Stimulated activated naive CD4-positive, alpha-beta T cell treated with Interleukin-2 at 50 U/mL for 16 hours (primary cell): ENCODE measurements around the gene SLC5A10.

Source experiments
- DNase-seq: peaks from one replicate; lab custom pipeline; 2025; lab: John Stamatoyannopoulos, UW

Gene SLC5A10

DNA sequence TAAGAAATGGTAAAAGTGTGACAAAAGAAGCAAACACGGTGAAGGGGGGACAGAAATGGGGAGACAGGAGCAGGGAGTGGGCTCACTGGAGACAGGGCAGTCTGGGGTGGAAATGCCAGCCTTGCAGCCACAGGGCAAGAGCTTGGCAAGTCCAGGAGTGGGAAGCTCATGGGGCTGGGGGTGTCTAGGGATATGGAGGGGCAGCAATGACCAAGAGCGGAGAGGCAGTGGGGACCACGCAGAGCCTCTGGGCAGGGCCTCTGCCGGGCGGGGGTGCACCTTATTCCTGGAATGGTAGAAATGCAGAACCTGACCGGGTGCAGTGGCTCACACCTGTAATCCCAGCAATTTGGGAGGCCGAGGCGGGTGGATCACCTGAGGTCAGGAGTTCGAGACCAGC is 12.6 kb downstream of the SLC5A10 start:
- no peak for DNase-seq

DNA sequence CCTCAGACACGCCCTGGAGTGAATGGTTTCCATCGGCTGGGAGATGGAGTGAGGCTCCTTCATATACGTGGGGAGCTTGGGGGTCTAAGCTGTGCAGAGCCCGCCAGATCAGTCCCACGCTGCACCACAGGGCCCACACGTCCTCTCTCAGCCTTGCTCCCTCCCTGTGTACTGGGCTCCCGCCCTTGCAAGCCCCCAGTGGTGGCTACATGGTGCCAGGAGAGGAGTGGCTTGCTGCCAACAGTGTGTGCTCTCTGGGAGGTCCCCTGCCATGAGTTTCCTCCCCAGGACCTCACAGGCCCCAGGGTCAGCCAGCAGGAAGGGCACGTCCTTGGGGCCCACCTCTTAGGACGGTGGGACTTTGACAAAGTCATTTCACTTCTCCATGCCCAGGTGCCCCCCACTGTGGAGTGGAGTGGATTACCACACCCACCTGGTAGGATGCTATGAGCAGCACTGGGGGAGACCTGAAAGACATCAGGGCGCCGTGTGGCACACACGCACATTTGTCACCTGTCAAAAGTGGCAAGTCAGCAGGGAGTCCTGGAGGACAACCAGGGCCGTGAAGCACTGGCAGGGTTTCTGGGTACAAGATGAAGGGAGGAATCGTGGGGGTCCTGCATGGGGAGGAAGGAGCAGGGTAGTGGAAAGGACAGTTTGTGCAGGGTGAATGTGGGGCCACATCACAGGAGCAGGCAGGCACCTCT is 13.7 kb downstream of the SLC5A10 start:
- DNase-seq, result no peak

DNA sequence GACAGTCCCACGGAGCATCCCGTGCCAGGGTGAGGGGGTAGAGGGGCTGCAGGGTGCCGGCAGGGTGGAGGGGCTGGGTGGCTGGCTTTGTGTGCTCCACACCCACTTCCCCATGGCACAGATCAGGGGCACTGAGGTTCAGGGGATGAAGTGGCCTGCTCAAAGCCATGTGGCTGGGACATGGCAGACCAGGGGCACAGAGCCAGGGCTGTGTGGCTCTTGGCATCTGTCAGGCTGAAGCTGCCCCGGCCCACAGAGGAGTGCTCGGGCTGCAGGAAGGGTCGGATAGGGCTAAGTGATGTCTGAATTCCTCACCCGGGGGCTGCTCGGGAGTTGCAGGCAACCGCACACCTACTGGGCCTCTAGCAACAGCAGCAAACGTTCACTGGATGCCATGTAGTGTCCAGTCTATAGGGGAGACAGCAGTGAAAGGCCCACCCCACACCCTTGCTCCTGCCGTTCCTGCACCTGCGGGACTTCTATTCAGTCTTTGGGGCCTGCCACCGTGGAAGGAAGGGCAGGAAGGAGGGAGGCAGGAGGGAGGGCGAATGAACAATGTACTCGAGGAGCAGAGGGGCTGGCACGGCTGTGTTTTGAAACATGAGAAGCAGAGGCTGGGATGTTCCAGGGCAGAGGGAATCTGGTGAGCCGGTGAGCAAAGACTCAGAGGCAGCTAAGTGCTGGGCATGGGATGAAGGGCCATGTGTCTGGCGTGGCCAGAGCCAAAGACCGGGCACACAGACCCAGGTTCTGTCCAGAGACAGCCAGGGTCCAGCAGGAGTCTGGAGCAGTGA is 15.1 kb downstream of the SLC5A10 start:
- no peak for DNase-seq

DNA sequence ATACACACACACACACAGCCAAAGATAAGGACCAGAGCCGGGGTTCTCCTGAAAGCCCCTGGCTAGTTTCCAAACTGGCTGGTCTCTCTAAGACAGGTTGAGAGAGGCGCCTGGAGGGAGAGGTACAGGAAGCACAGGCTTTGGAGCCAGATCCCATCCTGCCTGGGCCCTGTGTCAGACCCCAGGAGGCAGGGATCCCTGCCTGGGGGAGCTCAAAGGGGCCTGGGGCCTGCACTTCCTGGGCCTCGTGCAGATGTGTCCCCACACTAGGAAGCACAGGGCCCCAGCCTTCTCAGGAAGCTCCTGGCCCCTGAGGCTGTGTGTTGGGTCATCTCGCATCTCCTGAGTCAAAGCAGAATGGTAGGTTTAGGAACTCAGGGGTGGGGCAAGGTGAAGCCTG is 16.0 kb downstream of the SLC5A10 start:
- DNase-seq, result no peak

DNA sequence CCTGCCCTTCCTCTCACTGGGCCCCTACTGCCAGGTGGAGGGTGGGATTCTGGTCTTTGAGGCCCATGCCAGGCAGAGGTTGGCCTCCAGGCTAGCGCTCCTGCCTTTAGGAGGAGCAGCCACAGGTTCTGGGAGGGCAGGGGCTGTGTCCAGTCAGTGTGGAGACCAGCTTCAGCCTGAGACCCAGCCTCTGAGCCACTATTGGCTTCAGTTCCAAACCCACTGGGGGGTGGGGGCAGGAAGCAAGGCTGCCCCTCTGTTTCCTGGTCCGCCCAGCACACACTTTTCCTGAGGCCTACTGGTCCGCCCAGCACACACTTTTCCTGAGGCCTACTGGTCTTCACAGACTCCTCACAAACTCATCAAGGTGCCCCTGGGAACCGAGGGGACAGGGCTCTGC is 16.4 kb downstream of the SLC5A10 start:
- no peak for DNase-seq

DNA sequence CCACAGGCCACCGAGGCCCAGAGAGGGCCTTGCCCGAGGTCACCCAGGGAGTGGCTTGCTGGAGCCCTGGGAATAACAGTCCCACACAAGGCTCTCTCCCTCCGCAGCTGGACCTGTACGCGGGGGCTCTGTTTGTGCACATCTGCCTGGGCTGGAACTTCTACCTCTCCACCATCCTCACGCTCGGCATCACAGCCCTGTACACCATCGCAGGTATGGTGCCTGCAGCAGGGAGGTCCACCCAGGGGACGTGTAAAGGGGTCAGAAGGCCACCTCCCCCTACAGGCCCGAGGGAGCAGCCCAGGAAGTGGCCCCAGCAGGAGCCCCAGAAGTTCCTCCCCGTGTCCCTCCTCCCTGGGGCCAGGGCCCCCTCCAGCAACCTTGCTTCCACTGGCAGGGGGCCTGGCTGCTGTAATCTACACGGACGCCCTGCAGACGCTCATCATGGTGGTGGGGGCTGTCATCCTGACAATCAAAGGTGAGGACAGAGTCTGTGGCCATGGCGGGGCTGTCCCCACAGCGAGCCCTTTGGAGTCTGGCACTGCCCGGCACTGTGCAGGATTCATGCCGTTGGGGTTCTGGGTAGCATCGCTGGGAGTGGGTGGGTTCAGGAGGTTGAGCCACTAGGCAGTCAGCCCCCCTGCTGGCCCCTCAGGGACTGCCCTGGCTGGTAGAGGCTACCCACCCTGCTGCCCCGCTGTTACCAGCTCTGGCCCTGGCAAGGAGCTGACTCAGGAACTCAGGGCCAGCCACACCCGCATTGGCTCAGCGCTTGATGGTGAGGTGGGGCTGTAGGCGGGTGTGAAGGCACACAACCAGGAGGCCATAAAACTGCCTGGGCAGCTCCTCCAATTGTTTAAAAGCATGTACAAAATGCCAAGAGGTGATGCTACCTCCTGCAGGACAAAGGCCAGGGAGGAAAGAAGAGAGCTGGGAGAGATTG is 17.3 kb downstream of the SLC5A10 start:
- no peak for DNase-seq

DNA sequence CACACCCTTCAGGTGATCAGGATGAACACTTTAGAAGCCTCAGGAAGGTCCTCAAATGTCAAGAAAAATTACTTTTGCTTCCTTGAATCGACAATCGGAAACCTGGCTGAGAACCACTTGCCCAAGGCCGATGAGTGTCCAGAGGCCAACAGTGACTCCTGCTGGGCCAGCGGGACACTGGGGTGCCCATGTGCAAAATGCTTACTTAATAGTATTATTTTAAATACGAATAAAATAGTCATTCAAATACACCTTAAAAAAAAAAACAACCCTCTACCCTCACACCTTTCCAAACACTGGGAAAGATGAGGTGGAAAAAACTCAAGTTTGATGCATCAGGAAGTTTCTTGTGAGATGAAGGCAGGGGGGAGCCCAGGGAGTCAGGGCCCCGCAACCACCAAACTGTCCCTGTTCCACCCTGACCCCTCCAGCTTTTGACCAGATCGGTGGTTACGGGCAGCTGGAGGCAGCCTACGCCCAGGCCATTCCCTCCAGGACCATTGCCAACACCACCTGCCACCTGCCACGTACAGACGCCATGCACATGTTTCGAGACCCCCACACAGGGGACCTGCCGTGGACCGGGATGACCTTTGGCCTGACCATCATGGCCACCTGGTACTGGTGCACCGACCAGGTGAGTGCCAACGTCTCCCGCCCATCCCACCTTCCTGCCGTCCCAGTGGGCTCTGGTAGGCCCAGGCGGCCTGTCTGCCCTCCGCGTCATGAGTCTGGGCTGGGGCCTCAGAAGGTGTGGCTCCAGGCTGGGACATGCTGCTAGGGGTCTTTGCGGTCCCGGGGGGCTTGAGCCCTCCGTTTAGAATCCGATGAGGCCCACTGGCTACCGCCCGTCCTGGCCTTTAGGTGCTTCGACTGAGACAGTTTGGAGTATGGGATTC is 18.9 kb downstream of the SLC5A10 start:
- DNase-seq, result no peak

DNA sequence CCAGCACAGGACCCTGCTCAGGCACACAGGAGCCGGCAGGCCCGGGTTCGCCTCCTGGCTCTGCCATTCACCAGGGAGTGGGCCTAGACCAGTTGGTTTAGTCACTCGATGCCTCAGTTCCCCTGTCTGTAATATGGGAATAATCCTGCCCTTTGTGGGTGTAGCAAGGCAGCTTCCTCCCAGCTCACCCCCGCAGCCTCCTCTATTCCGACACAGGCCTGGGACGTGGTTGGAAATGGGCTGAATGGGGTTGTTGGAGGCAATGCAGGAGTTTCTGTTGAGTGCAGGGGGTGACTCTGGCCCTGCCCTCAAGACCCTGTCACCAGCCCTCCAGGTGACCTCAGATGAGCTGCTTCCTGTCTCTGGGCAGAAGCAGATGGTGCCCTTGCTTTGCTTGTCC is 19.8 kb downstream of the SLC5A10 start:
- no peak for DNase-seq

DNA sequence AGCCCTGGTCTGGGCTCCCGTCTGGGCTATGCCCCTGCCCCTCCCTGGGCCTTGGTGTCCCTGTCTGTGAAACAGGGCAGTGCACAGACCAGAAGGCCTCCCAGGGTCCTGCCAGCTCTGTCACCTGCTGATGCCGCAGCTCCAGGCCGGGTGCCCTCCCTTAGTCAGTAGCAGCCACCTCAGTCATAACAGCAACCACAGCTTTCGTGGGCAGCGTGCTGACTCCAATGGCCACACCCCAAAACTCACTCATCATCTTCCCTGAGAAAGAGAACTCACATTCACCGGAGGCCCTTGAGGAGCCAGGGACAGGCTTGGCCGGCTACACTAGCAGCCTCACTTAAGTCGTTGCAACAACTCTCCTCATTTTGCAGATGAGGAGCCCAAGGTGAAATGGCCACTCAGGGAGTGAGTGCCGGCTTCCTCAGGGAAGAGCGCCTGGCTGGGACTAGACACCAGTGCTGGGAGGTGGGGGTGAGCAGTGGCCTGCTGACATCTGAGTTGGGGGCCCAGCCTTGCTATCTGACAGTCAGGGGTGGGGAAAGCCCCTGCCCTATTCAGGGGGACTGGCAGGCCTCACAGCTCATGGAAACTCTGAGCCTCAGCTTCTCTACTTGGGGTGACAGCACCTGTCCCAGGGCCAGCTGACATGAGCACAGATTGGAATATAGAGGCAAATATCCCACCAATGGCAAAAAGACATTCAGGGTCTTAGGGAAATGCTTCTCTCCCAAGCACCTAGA is 22.6 kb downstream of the SLC5A10 start:
- DNase-seq, result no peak

DNA sequence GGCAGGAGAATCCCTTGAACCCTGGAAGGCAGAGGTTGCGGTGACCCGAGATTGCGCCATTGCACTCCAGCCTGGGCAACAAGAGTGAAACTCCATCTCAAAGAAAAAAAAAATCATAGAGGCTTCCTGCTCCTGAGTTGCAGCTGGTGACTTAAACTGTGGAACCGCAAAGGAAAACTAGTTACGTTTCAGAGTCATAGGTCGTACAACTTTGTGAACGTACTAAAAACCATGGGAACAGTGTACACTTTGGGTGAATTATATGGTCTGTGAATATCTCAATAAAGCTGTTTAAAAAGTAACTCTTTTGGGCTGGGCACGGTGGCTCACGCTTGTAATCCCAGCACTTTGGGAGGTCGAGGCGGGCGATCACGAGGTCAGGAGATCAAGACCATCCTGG is 23.6 kb downstream of the SLC5A10 start:
- no peak for DNase-seq

DNA sequence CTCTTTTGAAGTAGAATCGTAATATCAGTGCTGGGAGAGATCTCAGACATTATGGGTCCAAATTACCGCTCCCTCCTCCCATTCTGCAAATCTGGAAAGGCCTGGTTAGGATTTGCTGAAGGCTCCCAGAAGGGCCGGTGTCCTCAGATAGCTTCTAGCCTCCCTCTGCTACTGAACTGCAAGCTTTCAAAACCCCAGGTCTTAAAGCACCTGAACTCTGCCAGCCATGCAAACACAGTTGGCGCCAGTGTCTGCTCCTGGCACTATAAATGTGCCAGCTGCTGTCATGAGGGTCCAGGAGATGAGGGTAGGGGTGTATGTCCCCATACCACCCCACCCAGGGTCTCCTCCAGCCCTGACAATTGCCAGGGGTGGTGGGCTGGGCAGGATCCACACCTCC is 24.2 kb downstream of the SLC5A10 start:
- no peak for DNase-seq

DNA sequence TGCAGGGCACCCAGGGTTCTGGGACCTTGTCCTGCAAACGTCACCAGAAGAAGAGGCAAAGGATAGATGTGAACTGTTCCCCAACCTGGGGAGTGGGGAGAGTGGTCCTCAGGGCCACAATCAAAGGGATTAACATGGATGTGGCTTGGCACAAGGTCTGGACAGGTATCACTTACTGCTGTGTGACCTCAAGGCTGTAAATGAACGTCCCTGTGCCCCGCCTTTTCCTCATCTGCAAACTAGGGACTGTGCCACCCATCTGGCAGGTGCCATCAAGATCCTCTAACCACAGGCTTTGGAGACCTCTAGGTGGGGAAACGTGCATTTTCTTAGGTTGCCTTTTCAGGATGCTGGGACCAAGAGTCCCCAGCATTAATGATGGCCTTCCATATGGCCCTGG is 25.1 kb downstream of the SLC5A10 start:
- no peak for DNase-seq

DNA sequence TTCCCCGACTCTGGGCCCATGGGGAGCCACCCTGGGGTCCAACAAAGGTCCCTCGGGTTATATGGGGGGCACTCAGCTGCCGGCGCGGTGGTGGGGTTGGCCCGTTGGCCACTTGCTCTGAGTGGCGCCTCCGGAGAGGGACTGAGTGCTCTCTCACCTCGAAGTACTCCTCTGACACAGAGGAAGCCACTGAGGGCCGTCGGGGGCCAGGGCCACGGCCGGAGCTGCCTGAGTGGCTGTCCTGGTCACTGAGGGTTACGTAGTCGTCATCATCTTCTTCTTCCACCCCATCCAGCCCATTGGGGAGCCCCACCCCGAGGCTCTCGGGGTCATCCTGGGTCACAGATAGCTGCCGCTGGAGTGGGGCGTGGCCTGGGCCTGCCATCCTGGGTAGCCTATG is 25.7 kb downstream of the SLC5A10 start:
- DNase-seq, result no peak

DNA sequence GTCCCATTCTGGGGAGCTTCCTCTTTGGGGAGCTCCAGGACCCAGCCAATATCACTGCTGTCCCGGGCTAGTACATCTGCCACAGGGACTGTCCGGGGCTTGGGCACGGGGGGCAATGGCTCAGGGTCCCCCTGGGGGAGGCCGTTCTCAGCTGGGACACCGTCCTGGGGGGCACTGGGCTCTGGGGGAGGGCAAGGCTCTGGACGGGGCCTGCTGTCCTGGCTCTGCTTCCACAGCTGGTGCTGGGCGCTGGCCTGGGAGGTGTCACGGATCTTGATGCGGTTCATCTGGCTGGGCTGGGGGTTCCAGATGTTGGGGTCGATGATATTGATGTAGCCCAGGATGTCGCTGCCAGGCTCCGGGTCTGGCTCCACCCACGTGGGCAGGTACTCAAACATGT is 26.1 kb downstream of the SLC5A10 start:
- no peak for DNase-seq

DNA sequence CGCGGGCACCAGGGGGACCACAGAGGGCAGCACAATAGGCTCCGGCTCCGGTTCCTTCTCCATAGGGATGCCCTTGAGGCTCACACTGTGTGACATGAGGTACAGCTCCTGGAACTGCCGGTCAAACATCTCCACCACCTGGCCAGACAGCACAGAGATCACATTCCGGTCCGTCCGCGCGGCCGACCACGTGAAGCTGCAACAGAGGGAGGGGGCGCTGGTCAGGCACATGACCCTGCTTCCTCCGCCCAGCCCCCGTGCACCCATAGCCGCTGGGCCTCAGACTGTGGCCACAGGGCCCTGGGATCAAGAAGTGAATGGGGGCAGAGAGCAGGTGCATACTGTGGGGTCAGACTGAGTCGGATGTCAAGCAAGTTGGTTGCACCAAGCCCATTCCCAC is 26.7 kb downstream of the SLC5A10 start:
- DNase-seq, result no peak

DNA sequence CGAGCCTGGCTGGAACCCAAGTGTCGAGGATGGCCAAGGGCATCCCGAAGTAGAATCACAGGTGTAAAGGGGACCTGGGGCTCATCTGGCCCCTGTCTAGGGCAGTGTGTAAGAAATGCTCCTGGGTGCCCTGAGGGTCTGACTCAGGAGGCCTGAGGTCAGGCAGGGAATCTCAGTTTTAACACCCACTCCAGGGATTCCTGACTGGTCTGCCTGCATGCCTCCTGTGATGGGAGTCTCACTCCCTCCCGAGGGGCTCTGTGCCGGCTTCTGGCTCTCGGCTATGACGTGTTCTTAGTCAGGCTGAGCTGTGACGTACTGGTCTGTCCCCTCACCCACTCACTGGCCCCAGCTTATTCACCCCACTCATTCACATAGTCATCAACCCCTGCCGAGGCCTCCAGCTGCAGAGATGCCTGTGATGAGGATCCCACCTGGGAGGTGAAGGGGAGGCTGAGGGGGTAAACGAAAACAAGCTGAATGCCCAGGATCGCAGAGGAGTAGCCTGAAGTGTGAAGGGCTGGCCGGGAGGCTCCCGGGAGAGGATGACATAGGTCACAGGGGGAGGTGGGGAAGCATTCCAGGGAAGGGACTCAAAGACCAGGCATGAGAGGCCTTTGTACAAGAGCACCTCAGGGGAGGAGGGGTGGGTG is 28.8 kb downstream of the SLC5A10 start:
- DNase-seq, result no peak

DNA sequence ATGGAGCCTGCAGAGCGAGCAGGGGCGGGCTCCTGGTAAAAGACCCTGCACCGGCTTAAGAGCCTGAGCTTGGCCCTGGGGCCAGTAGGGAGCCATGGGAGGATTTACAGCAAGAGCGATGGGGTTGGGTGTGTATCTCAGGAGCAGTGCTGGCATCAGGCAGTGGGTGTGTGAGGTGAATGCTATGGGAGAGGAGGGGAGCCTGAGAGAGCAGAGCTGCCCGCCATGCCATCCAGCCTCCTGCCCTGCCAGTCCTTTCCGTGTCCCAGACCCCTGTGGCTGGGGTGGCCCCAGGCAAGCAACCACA is 29.3 kb downstream of the SLC5A10 start:
- no peak for DNase-seq

DNA sequence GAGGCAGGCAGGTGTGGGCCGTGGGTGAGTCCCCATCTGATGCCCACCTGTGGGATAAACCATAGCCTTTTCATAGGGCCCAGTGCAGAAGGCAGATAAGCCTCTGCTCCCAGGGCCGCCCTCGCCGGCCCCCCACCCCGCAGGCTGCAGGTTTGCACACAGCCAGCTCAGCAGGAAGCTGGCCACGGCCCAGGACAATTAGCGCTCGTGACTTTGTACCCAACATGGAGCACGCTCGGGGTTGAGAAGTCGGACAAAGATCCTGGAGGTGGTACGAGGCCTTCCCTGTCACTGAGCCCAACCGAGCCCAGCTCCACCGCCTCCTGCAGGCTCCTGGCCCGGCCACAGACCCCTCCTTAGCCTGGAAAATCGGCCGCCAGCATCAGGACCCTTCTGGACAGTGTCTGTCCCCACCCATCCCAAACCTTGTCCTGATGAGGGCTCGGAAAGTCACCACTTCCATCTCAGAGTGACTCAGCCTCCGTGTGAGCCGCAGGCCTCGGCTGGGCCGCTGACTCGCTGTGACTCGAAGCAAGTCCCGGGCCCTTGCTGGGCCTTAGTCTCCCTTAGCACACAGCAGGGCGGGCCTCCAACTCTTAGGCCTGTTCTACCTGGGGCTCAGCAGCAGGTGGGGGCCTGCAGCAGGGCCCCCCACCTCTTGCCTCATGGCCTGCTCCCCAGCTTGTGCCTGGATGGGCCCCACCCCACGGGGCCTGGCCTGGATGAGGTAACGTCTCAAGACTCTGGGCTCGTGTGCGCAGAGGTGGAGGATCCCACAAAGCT is 29.9 kb downstream of the SLC5A10 start:
- DNase-seq, result no peak

DNA sequence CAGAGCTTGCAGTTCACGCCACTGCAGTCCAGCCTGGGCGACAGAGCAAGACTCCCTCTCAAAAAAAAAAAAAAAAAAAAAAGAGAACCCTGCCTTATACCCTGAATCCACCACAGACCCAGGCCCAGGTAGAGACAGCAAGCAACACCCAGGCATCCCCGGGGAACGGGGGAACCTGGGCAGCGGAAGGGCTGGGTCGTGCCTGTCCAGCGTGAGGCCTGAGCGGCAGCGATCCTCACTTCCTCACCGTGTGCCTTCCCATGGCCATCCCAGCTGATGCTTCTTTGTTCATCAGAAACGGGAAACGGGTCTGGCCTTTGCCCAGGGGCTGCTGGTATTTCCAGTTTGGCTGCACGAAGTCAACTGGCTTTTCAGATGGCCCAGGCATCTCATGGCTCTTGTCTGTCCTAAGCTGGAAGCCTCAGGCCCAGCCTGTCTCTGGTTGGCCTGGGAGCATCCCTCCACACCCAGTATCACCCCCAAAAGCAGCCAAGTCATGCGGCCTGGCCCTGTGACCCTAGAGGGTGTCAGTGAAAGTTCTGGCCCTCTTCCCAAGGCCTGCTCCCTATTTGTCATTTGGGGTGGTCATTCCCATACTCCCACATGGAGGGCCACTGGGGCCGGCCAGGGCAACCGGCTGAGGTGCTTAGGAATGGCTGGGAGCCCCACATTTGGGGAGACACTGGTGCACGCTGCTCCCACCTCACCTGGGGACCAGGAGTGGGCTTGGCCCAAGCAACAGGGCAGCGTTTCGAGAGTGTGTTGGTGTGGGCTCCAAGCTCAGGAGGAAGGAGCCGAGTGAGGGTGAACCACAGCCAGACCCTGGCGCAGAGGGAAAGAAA is 32.5 kb downstream of the SLC5A10 start:
- no peak for DNase-seq
